Neural crest cell (in vitro differentiated cells): ENCODE measurements around the gene TMEM259. TPM values are rescaled to one million over a fixed set of nuclear protein-coding genes. Genes with fewer than 3 reads are reported as not detected.

Source experiments
- DNase-seq: peaks from one replicate; pipeline ENCODE4 v3.0.0; 2021; ENCODE audit warnings: low read depth, mixed read lengths, low spot score
- H3K27ac Mint-ChIP-seq: one replicate; pipeline ENCODE4 v1.8.0; 2021; ENCODE audit warnings: mild to moderate bottlenecking, mixed read lengths; ENCODE audit not compliant: unreplicated experiment
- H3K27me3 Mint-ChIP-seq: 2 replicates; pipeline ENCODE4 v1.8.0; 2021; ENCODE audit warnings: low read depth, mild to moderate bottlenecking, mixed read lengths
- H3K36me3 Mint-ChIP-seq: 2 replicates; pipeline ENCODE4 v1.8.0; 2021; ENCODE audit warnings: low read depth, mild to moderate bottlenecking, mixed read lengths
- H3K4me1 Mint-ChIP-seq: 2 replicates; pipeline ENCODE4 v1.8.0; 2021; ENCODE audit warnings: mixed read lengths
- H3K4me3 Mint-ChIP-seq: one replicate; pipeline ENCODE4 v1.8.0; 2021; ENCODE audit warnings: mild to moderate bottlenecking, mixed read lengths
- H3K9me3 Mint-ChIP-seq: 2 replicates; pipeline ENCODE4 v1.8.0; 2021; ENCODE audit warnings: mixed read lengths
- CTCF ChIP-seq: fragments of 200-600 bp; sonication (generic); conservative IDR thresholded peaks from 2 replicates; pipeline ENCODE4 v1.5.0; 2021; ENCODE audit warnings: antibody characterized with exemption, mild to moderate bottlenecking
- total RNA-seq: library from RNA; stranded (reverse); gene quantifications from 2 replicates; pipeline ENCODE4 v1.2.1, GENCODE V29; 2021

Gene TMEM259
- total RNA-seq, 1 donor from 2014 or later, result 170 TPM

- H3K36me3 Mint-ChIP-seq, result no peaks in the 10 kb centered on the region
- H3K4me3 Mint-ChIP-seq, result no peak overlapping the region
- no peak for TF ChIP-seq CTCF
- H3K27me3 Mint-ChIP-seq, result no peaks in the 10 kb centered on the region
- H3K4me1 Mint-ChIP-seq, result peaks cover 4% of the 10 kb centered on the region
- no peak overlapping the region for H3K27ac Mint-ChIP-seq
- no peaks in the 10 kb centered on the region for H3K9me3 Mint-ChIP-seq
- DNase-seq, result no peak
These were observed 36.4 kb upstream of the TMEM259 start for GRCh38 chr19:1057176-1057855.

GRCh38 chr19:1055886-1056620, 35.1 kb upstream of the TMEM259 start:
- H3K27me3 Mint-ChIP-seq, result no peaks in the 10 kb centered on the region
- H3K36me3 Mint-ChIP-seq, result no peaks in the 10 kb centered on the region
- H3K27ac Mint-ChIP-seq, result no peak overlapping the region

GRCh38 chr19:1055028-1055425, 34.1 kb upstream of the TMEM259 start:
- Mint-ChIP-seq H3K27ac (no peak overlapping the region), H3K9me3 (no peaks in the 10 kb centered on the region), H3K4me3 (no peak overlapping the region), H3K36me3 (no peaks in the 10 kb centered on the region), H3K4me1 (peaks cover 8% of the 10 kb centered on the region), H3K27me3 (no peaks in the 10 kb centered on the region)
- no peak for DNase-seq
- no peak for TF ChIP-seq CTCF

More at GRCh38 chr19:1055886-1056620, 35.1 kb upstream of the TMEM259 start:
- H3K4me3 Mint-ChIP-seq, result no peak overlapping the region
- no peak for TF ChIP-seq CTCF
- DNase-seq, result no peak
- peaks cover 8% of the 10 kb centered on the region for H3K4me1 Mint-ChIP-seq
- no peaks in the 10 kb centered on the region for H3K9me3 Mint-ChIP-seq

GRCh38 chr19:1054102-1055027, 33.4 kb upstream of the TMEM259 start:
- Mint-ChIP-seq H3K9me3 (no peaks in the 10 kb centered on the region), H3K27me3 (no peaks in the 10 kb centered on the region), H3K4me1 (peaks cover 8% of the 10 kb centered on the region), H3K4me3 (no peak overlapping the region), H3K27ac (no peak overlapping the region), H3K36me3 (no peaks in the 10 kb centered on the region)
- no peak for TF ChIP-seq CTCF
- no peak for DNase-seq

- H3K36me3 Mint-ChIP-seq, result no peaks in the 10 kb centered on the region
- H3K27ac Mint-ChIP-seq, result no peak overlapping the region
- no peak overlapping the region for H3K4me3 Mint-ChIP-seq
- H3K4me1 Mint-ChIP-seq, result peaks cover 8% of the 10 kb centered on the region
- DNase-seq, result no peak
- TF ChIP-seq CTCF, result no peak
- H3K27me3 Mint-ChIP-seq, result no peaks in the 10 kb centered on the region
- no peaks in the 10 kb centered on the region for H3K9me3 Mint-ChIP-seq
These were observed 32.5 kb upstream of the TMEM259 start for GRCh38 chr19:1053176-1054101.
